GM20000 (cell line): ENCODE data around the gene U2AF2.

ENCODE experiments used
- DNase-seq: peaks from one replicate; pipeline ENCODE4 v3.0.0; 2012; ENCODE audit warnings: low spot score
- CTCF ChIP-seq: IDR thresholded peaks from 2 replicates; pipeline ENCODE4 v1.5.1; 2012; ENCODE audit warnings: mild to moderate bottlenecking, control low read depth; ENCODE audit errors: extremely low read depth, missing control alignments

Gene U2AF2

DNA sequence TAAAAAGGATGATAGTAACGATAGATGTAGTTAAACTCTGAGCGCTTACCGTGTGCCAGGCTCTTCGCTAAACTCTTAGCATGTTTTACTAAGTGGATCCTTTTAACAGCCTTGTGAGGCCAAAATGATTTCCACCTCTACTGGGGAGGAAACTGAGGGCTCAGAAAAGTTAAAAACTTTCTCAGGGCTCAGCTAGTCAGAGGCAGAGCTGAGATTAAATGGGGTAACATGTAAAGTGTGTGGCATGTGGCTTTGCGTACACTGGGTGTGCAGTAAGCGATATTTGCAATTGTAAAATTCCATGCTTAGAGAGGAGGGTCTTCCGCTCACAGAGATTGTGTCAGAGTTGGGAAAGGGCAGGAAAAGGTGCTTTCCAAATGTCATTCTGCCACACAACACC lies 1.7 kb downstream of the U2AF2 start:
- DNase-seq = no peak
- no peak for TF ChIP-seq CTCF

DNA sequence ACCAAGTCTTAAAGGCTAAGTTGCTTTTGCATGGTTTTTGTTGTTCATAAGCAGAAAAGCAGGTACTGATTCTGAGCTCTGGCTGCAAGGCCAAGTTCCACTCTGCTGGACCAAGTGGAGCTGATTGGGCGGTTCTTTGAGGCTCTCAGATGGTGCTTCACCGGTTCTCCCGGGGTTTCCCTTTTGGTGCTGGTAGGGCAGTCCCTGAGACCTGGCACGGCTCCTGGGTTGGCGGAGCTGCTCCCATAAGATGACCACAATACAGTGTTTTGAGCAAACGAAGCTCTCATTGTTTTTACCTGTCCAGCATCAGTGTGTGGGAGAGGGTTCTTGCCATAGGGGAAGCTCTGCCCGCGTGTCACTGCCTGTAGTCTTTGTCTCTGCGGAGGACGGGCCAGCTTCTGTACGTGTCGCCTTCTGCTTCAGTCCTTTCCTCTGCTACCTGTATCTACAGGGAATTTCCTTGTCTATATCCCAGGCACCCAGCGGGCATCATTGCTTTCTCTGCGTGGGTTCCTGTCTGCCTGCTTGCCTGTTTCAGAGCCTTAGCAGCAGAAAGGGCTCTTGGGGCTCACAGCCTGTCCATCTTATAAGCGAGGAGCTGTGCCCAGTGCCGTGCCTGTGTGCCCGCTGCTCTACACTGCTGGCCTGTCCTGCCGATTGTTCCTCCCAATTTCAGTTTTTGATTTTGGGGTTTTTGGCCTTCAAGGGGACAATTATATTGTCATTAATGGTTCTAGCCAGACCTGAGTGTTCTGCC lies 2.3 kb downstream of the U2AF2 start:
- no peak for TF ChIP-seq CTCF
- DNase-seq = no peak

DNA sequence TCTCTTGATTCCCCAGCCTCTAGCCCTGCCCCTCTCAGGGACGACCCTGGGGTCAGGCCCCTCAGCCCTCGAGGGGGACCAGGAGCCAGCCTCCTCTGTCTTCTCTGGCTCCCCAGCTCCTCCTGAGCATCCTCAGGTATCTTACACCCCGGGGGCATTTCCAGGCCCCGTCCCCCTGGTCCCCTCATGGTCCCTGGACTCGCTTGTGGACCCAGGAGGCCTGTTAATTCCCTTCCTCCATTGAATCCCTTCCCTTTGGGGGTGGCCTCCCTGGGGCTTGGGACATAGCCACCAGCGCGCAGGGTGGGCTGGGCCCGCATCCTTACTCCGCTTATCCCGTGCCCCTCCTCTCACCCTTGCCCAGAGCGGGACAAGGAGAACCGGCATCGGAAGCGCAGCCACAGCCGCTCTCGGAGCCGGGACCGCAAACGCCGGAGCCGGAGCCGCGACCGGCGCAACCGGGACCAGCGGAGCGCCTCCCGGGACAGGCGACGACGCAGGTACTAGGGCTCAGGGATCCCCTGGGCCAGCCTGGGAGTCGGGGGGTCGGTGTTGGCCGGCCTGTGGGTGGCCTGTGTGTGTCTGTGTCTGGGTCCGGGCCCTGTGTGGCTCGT lies 4.1 kb downstream of the U2AF2 start:
- TF ChIP-seq CTCF = no peak
- no peak for DNase-seq

GRCh38 chr19:55659822-55660221 lies 5.0 kb downstream of the U2AF2 start:
- TF ChIP-seq CTCF = no peak
- no peak for DNase-seq

DNA sequence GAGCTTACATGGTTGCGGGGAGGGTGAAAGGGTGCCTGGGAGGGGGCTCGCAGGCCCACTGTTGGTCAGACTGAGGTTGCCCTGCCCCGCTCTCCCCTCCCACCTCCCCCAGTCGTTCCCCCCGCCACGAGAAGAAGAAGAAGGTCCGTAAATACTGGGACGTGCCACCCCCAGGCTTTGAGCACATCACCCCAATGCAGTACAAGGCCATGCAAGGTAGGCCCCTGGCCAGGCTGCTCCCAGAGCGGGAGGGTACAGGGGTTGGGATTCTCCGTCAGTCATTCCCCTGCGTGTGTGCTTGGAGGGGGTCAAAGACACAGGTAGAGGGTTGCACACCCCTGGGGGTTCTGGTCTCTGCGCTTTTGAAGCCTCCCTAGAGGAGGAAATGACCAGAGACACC lies 5.6 kb downstream of the U2AF2 start:
- TF ChIP-seq CTCF = no peak
- no peak for DNase-seq

DNA sequence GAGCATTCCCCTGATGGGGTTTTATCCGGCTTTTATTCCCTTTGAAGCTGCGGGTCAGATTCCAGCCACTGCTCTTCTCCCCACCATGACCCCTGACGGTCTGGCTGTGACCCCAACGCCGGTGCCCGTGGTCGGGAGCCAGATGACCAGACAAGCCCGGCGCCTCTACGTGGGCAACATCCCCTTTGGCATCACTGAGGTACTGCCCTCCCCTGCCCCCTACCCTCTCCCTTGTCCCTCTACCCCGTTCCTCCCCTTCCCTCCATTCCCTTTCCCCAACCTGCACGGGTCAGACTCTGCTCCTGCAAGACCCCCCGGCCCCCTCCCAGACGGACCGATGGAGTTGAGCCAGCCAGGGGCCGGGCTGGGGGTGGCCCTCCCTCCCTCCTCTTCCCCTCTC lies 6.2 kb downstream of the U2AF2 start:
- no peak for DNase-seq
- no peak for TF ChIP-seq CTCF

DNA sequence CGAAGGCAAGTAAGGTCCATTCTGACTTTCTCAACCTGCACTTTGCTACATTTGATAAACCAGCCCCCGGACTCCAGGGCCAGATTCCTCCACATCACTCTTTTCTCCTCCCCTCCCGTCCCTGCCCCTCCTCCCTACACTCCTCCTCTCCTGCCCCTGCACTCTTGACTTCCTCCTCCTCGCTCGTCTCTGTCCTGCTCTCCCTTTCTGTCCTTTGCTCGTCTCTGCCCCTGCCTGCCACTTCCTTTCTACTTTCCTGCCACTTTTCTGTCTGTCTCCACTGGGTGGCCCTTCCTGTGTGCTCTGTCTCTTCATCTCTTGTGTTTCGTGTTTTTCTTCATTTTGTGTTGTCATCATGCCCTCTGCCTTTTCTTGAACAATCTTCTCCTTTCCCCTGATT lies 7.0 kb downstream of the U2AF2 start:
- TF ChIP-seq CTCF = no peak
- DNase-seq = no peak
